HG03039 (cell line): Measurements from ENCODE around the gene TCEA2.

Source experiments
- ATAC-seq: cut with Tn5 transposase; IDR thresholded peaks from one replicate; pipeline ENCODE4 v1.9.1; 2021; ENCODE audit warnings: mild to moderate bottlenecking, moderate library complexity; ENCODE audit not compliant: unreplicated experiment

The TCEA2 gene

GRCh38 chr20:64035066-64035932 lies 27.7 kb upstream of the TCEA2 start:
- no peak for ATAC-seq

- no peak for ATAC-seq
Measured at GRCh38 chr20:64035933-64036345, 27.1 kb upstream of the TCEA2 start, which contains the start of gene C20orf204. C20orf204 (plus strand) TSS chr20:64036182; CDS start chr20:64036324, 142 bp downstream.

GRCh38 chr20:64036346-64037198 lies 26.4 kb upstream of the TCEA2 start:
- no peak for ATAC-seq

GRCh38 chr20:64037199-64037497 lies 25.9 kb upstream of the TCEA2 start:
- ATAC-seq, result no peak

GRCh38 chr20:64037498-64038213 lies 25.3 kb upstream of the TCEA2 start:
- ATAC-seq, result no peak

GRCh38 chr20:64038224-64038564 lies 24.8 kb upstream of the TCEA2 start:
- peak; percentile 17 for ATAC-seq

GRCh38 chr20:64038565-64039292 lies 24.3 kb upstream of the TCEA2 start:
- peak; percentile 41 for ATAC-seq

GRCh38 chr20:64039293-64040160 lies 23.5 kb upstream of the TCEA2 start:
- ATAC-seq, result no peak

GRCh38 chr20:64040231-64041039 lies 22.6 kb upstream of the TCEA2 start:
- no peak for ATAC-seq

GRCh38 chr20:64041040-64041780 lies 21.8 kb upstream of the TCEA2 start:
- ATAC-seq, result no peak

- ATAC-seq, result no peak
Measured at GRCh38 chr20:64041781-64042053, 21.3 kb upstream of the TCEA2 start.

- no peak for ATAC-seq
Measured at GRCh38 chr20:64042054-64042781, 20.8 kb upstream of the TCEA2 start.

GRCh38 chr20:64043768-64044167 lies 19.2 kb upstream of the TCEA2 start:
- ATAC-seq, result no peak

GRCh38 chr20:64044484-64045247 lies 18.3 kb upstream of the TCEA2 start:
- ATAC-seq, result no peak

GRCh38 chr20:64045346-64046011 lies 17.5 kb upstream of the TCEA2 start:
- ATAC-seq, result no peak

GRCh38 chr20:64047046-64047389 lies 16.0 kb upstream of the TCEA2 start:
- ATAC-seq, result no peak

GRCh38 chr20:64047968-64048401 lies 15.0 kb upstream of the TCEA2 start:
- ATAC-seq, result no peak
